Esophagus squamous epithelium (tissue), 5 donors: Measurements from ENCODE around the gene SLC24A3. TPM values are rescaled to one million over a fixed set of nuclear protein-coding genes. Genes with fewer than 3 reads are reported as not detected.

Experiments
- DNase-seq: peaks from one replicate; lab custom pipeline; 2025; lab: John Stamatoyannopoulos, UW
- H3K27ac ChIP-seq, 4 donors: fragments of 200-600 bp; sonication (generic); one replicate each; pipeline ENCODE4 v1.5.1; 2016 to 2019; ENCODE audit warnings: mild to moderate bottlenecking in 1 of 4
- H3K27me3 ChIP-seq, 4 donors: fragments of 200-600 bp; sonication (generic); 1 replicate in 3 of 4; 2 replicates in 1 of 4; pipeline versions ENCODE4 v1.5.1 to v1.6.0; 2017 to 2021; ENCODE audit warnings: antibody characterized with exemption in 1 of 4
- H3K36me3 ChIP-seq, 3 donors: fragments of 200-600 bp; sonication (generic); one replicate each; pipeline ENCODE4 v1.5.1; 2016 to 2019
- H3K4me1 ChIP-seq, 3 donors: fragments of 200-600 bp; sonication (generic); one replicate each; pipeline ENCODE4 v1.5.1; 2017 to 2019
- H3K4me3 ChIP-seq, 4 donors: fragments of 200-600 bp; sonication (generic); 1 replicate in 3 of 4; 2 replicates in 1 of 4; pipeline ENCODE4 v1.5.1; 2016 to 2019; ENCODE audit warnings: mild to moderate bottlenecking in 2 of 4, moderate library complexity in 1 of 4
- H3K9me3 ChIP-seq, 3 donors: fragments of 200-600 bp; sonication (generic); one replicate each; pipeline ENCODE4 v1.5.1; 2016 to 2019
- CTCF ChIP-seq, 6 experiments: fragments of 450-650 bp in 4 of 6; fragments of 200-600 bp in 2 of 6; sonication (generic) in 2 of 6; IDR thresholded peaks; one replicate each; pipeline ENCODE4 v1.5.1; 2016 to 2019; ENCODE audit warnings: antibody characterized with exemption in 6 of 6, mild to moderate bottlenecking in 4 of 6, moderate library complexity in 4 of 6
- POLR2A ChIP-seq, 4 donors: fragments of 450-650 bp; IDR thresholded peaks; one replicate each; pipeline ENCODE4 v1.6.1; 2017; ENCODE audit warnings: antibody characterized with exemption in 4 of 4, mild to moderate bottlenecking in 4 of 4, moderate library complexity in 3 of 4
- WGBS, 2 donors: methylation state at CpG; one replicate each; pipeline ENCODE4 v1.1.5; 2018; 5-methylcytosine and 5-hydroxymethylcytosine counted together
- intact Hi-C: fragments of 100-400 bp; cut with DNase I; formaldehyde crosslinking; loops from one replicate; pipeline ENCODE4 v1.15.0; 2022
- total RNA-seq, 4 donors: library from RNA; depleted of rRNA; stranded (reverse); fragments of >200 nt; gene quantifications; one replicate each; pipeline ENCODE4 v1.1.0, GENCODE V29; 2016
- donor health status: DM: yes; HTN: yes; CAD: no.

The SLC24A3 gene
- total RNA-seq, 4 donors from 2014 or later = 3.0 to 8.2 (median 6.1) TPM

GRCh38 chr20:19236371-19237055, 24.1 kb downstream of the SLC24A3 start:
- TF ChIP-seq POLR2A (IDR thresholded peaks at IDR 0.05) (no peak), CTCF (IDR thresholded peaks at IDR 0.05) (no peak)

DNA sequence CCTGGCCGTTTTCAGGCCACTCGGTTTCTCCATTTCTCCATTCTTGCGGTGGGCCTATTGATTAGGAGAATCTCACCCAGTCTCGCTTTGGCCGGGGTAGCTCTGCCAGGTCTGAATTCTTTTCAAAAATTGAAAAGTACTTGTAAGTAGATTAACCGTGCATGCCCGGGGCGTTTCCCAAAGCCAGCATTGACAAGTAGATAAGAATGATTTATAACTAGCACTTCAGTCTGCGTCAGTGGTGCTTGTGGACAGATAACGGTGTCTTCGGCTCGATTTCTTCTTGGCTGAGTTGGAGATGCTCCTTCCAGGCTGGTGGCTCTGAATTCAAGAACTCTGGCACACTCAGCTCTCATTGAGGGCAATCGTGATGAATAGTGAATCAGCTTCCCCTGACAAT, 29.0 kb downstream of the SLC24A3 start:
- WGBS, 2 donors = 68 to 83% methylated on average over 11 to 12 of the region's 13 CpGs
- TF ChIP-seq CTCF (IDR thresholded peaks at IDR 0.05) (no peak), POLR2A (IDR thresholded peaks at IDR 0.05) (no peak)
- no peaks in the 10 kb centered on the region for H3K27me3 ChIP-seq
- H3K36me3 ChIP-seq = no peaks in the 10 kb centered on the region
- intact Hi-C loops = no loop called here
- no peak overlapping the region for H3K4me3 ChIP-seq
- peaks cover 0 to 6% (median 4%) of the 10 kb centered on the region in 3 donors for H3K4me1 ChIP-seq
- no peaks in the 10 kb centered on the region for H3K9me3 ChIP-seq
- DNase-seq = no peak
- H3K27ac ChIP-seq = no peak overlapping the region

More at GRCh38 chr20:19236371-19237055, 24.1 kb downstream of the SLC24A3 start:
- 73 to 75% methylated on average over 6 to 7 of the region's 7 CpGs for WGBS, 2 donors
- Histone ChIP-seq H3K27ac (no peak overlapping the region), H3K4me1 (peaks cover 0 to 10% (median 4%) of the 10 kb centered on the region in 3 donors), H3K27me3 (no peaks in the 10 kb centered on the region), H3K9me3 (no peaks in the 10 kb centered on the region), H3K4me3 (no peak overlapping the region), H3K36me3 (no peaks in the 10 kb centered on the region)
- intact Hi-C loops = no loop called here
- no peak for DNase-seq

- Histone ChIP-seq H3K27me3 (no peaks in the 10 kb centered on the region), H3K36me3 (no peaks in the 10 kb centered on the region), H3K9me3 (no peaks in the 10 kb centered on the region), H3K27ac (no peak overlapping the region), H3K4me3 (no peak overlapping the region), H3K4me1 (peaks cover 0 to 3% (median 2%) of the 10 kb centered on the region in 3 donors)
- TF ChIP-seq CTCF (IDR thresholded peaks at IDR 0.05) (no peak), POLR2A (IDR thresholded peaks at IDR 0.05) (no peak)
- intact Hi-C loops = no loop called here
- DNase-seq = no peak
- WGBS, 2 donors = 84% methylated on average over 8 of the region's 8 CpGs
Measured at GRCh38 chr20:19244291-19244690, 31.8 kb downstream of the SLC24A3 start.

- Histone ChIP-seq H3K27me3 (no peaks in the 10 kb centered on the region), H3K4me3 (no peak overlapping the region), H3K4me1 (peaks cover 3 to 47% (median 40%) of the 10 kb centered on the region in 3 donors), H3K27ac (peak overlapping the region in 2 of 4 donors; percentile 11), H3K9me3 (no peaks in the 10 kb centered on the region), H3K36me3 (no peaks in the 10 kb centered on the region)
- no peak for DNase-seq
- intact Hi-C loops = no loop called here
- WGBS, 2 donors = 72 to 82% methylated on average over 6 of the region's 6 CpGs
- TF ChIP-seq CTCF (IDR thresholded peaks at IDR 0.05) = no peak
- TF ChIP-seq POLR2A (IDR thresholded peaks at IDR 0.05) = no peak
Measured at GRCh38 chr20:19249106-19249879, 36.9 kb downstream of the SLC24A3 start.

DNA sequence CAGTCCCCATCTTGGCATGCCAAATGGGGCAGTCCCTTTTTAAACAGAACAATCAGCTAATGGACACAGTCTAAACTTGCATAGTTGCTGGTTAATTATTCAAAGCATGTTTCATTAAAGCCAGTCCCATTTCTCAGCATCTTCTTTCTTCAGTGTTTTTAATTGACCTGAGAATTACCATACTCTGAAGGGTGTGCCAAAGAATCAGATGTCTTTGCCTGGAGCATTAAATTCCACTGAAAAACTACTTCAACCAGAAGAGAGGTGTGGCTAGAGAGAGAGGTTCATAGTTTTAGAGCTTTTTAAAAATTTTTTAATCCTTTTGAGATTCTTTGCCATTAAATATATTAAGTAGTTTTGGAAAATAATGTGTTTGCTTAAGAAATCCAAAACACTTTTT, 37.9 kb downstream of the SLC24A3 start:
- intact Hi-C loops = no loop called here
- Histone ChIP-seq H3K9me3 (no peaks in the 10 kb centered on the region), H3K4me3 (no peak overlapping the region), H3K36me3 (no peaks in the 10 kb centered on the region), H3K27me3 (no peaks in the 10 kb centered on the region), H3K27ac (peak overlapping the region in 1 of 4 donors; percentile 11), H3K4me1 (peaks cover 3 to 58% (median 50%) of the 10 kb centered on the region in 3 donors)
- no peak for DNase-seq
- TF ChIP-seq CTCF (IDR thresholded peaks at IDR 0.05) (no peak), POLR2A (IDR thresholded peaks at IDR 0.05) (no peak)
